GM21619 (cell line): ENCODE data around the gene SCART1.
"Not testable (repeated sequence)": the region's sequence is repeated elsewhere in the genome, so short reads cannot be mapped to it uniquely, and the experiment has no call there.

Source experiments
- ATAC-seq: cut with Tn5 transposase; IDR thresholded peaks from one replicate; pipeline ENCODE4 v1.9.1; 2021; ENCODE audit not compliant: unreplicated experiment

Gene SCART1

GRCh38 chr10:133453516-133454203 is at the start of gene SCART1:
TSS of gene SCART1 (plus strand) at chr10:133453945. CDS start at chr10:133453998, 53 bp downstream.
- no peak for ATAC-seq

DNA sequence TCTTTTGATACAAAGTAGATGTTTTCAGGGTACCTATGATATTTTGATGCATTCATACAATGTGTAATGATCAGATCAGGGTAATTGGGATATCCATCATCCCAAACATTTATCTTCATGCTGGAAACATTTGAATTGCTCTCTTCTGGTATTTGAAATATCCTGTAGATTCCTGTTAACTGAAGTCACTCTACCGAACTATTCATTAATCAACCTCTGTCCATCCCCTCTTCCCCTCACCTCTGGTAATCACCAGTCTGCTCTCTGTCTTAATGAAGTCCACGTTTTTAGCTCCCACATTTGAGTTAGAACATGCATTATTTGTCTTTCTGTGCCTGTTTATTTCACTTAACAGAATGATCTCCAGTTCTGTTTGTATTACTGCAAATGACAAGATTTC is 48.5 kb upstream of the SCART1 start:
- no peak for ATAC-seq

- ATAC-seq, result peak; percentile 61
Measured at GRCh38 chr10:133405844-133406527, 47.8 kb upstream of the SCART1 start.

GRCh38 chr10:133411523-133412380 is 42.0 kb upstream of the SCART1 start:
- no peak for ATAC-seq

GRCh38 chr10:133412381-133412711 is 41.4 kb upstream of the SCART1 start:
- ATAC-seq, result no peak

DNA sequence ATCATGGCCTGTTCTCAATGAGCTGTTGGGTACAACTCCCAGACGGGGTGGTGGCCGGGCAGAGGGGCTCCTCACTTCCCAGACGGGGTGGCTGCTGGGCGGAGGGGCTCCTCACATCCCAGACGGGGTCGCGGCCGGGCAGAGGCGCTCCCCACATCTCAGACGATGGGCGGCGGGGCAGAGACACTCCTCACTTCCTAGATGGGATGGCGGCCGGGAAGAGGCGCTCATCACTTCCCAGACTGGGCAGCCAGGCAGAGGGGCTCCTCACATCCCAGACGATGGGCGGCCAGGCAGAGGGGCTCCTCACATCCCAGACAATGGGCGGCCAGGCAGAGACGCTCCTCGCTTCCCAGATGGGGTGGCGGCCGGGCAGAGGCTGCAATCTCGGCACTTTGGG is 39.3 kb upstream of the SCART1 start:
- not testable (repeated sequence) for ATAC-seq

DNA sequence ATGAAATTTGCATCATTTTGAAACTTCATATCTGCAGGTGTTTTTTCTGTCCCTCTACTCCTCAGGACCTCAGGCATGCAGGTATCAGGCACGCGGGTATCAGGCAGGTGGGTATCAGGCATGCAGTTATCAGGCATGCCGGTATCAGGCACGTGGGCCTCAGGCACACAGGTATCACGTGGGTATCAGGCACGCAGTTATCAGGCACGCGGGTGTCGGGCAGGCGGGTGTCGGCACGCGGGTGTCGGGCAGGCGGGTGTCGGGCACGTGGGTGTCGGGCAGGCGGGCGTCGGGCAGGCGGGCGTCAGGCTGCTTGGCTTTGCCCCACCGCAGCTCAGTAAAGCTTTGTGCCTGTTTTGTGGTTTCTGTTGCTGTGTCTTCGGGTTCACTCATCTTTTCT is 38.0 kb upstream of the SCART1 start:
- no peak for ATAC-seq

GRCh38 chr10:133418289-133418993 is 35.3 kb upstream of the SCART1 start:
- ATAC-seq, result no peak

DNA sequence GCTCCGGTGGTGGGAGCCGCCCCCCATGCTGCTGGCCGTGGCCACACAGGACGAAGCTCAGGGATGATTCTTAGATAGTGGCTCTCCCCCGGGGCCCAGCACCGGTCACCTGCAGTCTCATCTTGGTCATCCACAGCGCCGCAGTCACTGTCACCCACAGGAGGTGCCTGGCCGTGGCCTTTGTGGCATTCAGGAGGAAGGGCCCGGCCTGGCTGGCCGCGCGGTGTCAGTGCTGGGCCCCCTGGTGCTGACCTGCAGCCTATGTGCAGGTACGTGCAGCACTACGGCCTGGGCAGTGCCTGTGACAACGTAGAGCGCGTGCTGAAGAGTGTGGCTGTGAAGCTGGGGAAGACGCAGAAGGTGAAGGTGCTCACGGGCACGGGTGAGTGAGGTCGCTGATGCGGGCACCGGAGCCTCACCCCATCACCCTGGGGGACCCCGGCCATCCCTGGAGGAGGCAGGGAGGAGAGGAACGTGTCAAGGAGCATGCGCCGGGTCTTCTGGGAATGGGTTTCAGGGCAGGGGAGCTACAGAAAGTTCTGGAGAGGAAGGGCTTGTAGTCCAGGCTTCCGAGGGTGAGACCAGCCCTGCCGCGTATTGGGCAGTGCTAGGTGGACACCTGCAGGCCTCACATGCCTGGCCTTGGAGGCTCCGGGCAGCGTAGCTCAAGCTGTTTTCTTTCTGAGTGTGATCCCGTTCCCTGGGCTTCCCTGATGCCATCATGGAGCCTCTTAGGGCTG is 34.4 kb upstream of the SCART1 start:
- no peak for ATAC-seq

GRCh38 chr10:133420028-133420427 is 33.7 kb upstream of the SCART1 start:
- no peak for ATAC-seq

GRCh38 chr10:133420579-133420978 is 33.2 kb upstream of the SCART1 start:
- no peak for ATAC-seq

- ATAC-seq, result no peak
Measured at GRCh38 chr10:133421336-133422222, 32.2 kb upstream of the SCART1 start.

- ATAC-seq, result no peak
Measured at GRCh38 chr10:133422223-133422806, 31.4 kb upstream of the SCART1 start.

GRCh38 chr10:133422807-133423771 is 30.7 kb upstream of the SCART1 start:
- no peak for ATAC-seq

DNA sequence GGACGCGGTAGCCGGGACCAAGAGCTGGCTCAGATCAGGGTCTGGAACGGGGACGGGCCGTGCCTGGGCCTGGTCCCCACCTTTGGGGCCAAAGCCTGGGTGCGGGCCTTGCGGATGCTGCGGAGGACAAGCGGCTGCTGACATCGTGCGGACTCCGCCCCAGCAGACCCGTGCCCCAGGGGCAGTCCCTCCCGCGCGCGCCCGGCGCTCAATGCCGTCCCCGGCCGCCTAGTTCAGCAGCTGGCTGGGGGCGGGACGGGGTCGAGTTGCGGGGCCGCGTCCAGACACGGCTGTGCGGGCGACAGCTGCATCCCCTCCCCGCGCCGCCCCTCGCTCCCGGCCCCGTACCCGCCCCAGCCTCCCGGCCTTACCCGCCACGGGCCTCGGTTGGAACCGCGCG is 29.6 kb upstream of the SCART1 start:
- ATAC-seq, result not testable (repeated sequence)

GRCh38 chr10:133424601-133425000 is 29.1 kb upstream of the SCART1 start, which contains the start of gene SPRN:
TSS of gene SPRN (minus strand) at chr10:133424625. CDS start at chr10:133423681, 944 bp downstream.
- not testable (repeated sequence) for ATAC-seq

- not testable (repeated sequence) for ATAC-seq
Measured at GRCh38 chr10:133429571-133429970, 24.2 kb upstream of the SCART1 start.
